Measurements from ENCODE around the gene FN1. TPM values are rescaled to one million over a fixed set of nuclear protein-coding genes. Genes with fewer than 3 reads are reported as not detected.
"Not testable (repeated sequence)": the region's sequence is repeated elsewhere in the genome, so short reads cannot be mapped to it uniquely, and the experiment has no call there.

Gene FN1
- total RNA-seq, 1 experiment from 2014 or later: 3,699 TPM

- no peak for DNase-seq (ENCODE audit: low read depth)
Measured at GRCh38 chr2:215366440-215367032, 69.3 kb downstream of the FN1 start.

- DNase-seq (ENCODE audit: low read depth): no peak
Measured at GRCh38 chr2:215365184-215365658, 70.6 kb downstream of the FN1 start.

GRCh38 chr2:215364157-215365155 is 71.4 kb downstream of the FN1 start:
- DNase-seq (ENCODE audit: low read depth): no peak

- DNase-seq (ENCODE audit: low read depth): no peak
Measured at GRCh38 chr2:215363461-215364156, 72.3 kb downstream of the FN1 start.

GRCh38 chr2:215363039-215363438 is 72.8 kb downstream of the FN1 start:
- DNase-seq (ENCODE audit: low read depth): no peak

GRCh38 chr2:215362562-215362904 is 73.3 kb downstream of the FN1 start:
- no peak for DNase-seq (ENCODE audit: low read depth)

GRCh38 chr2:215361876-215362561 is 73.8 kb downstream of the FN1 start:
- DNase-seq (ENCODE audit: low read depth): no peak

GRCh38 chr2:215361211-215361875 is 74.5 kb downstream of the FN1 start:
- no peak for DNase-seq (ENCODE audit: low read depth)

GRCh38 chr2:215360596-215360995 is 75.3 kb downstream of the FN1 start:
- DNase-seq (ENCODE audit: low read depth): no peak

GRCh38 chr2:215360059-215360458 is 75.8 kb downstream of the FN1 start:
- DNase-seq (ENCODE audit: low read depth): not testable (repeated sequence)

GRCh38 chr2:215359576-215359922 is 76.3 kb downstream of the FN1 start:
- DNase-seq (ENCODE audit: low read depth): no peak

GRCh38 chr2:215358891-215359575 is 76.8 kb downstream of the FN1 start:
- DNase-seq (ENCODE audit: low read depth): no peak

- no peak for DNase-seq (ENCODE audit: low read depth)
Measured at GRCh38 chr2:215358312-215358845, 77.5 kb downstream of the FN1 start.

GRCh38 chr2:215357660-215358059 is 78.2 kb downstream of the FN1 start:
- no peak for DNase-seq (ENCODE audit: low read depth)

GRCh38 chr2:215356948-215357461 is 78.9 kb downstream of the FN1 start:
- peak; percentile 31 for DNase-seq (ENCODE audit: low read depth)

GRCh38 chr2:215356334-215356947 is 79.4 kb downstream of the FN1 start:
- no peak for DNase-seq (ENCODE audit: low read depth)

GRCh38 chr2:215355801-215356200 is 80.1 kb downstream of the FN1 start:
- DNase-seq (ENCODE audit: low read depth): no peak

- no peak for DNase-seq (ENCODE audit: low read depth)
Measured at GRCh38 chr2:215354771-215355695, 80.8 kb downstream of the FN1 start.

GRCh38 chr2:215352602-215353001 is 83.3 kb downstream of the FN1 start:
- no peak for DNase-seq (ENCODE audit: low read depth)
